GM19397 (cell line): Measurements from ENCODE around the gene ANKRD34A.
A peak's percentile ranks its signal among the peaks of the same experiment; 100 is the strongest.
"Not testable (repeated sequence)": the region's sequence is repeated elsewhere in the genome, so short reads cannot be mapped to it uniquely, and the experiment has no call there.

ENCODE experiments used
- ATAC-seq: cut with Tn5 transposase; IDR thresholded peaks from one replicate; pipeline ENCODE4 v1.9.1; 2021; ENCODE audit warnings: mild to moderate bottlenecking, moderate library complexity; ENCODE audit not compliant: unreplicated experiment

Gene ANKRD34A

GRCh38 chr1:145949219-145949618 is 15.2 kb downstream of the ANKRD34A start:
- ATAC-seq: no peak

- ATAC-seq: no peak
Measured at GRCh38 chr1:145947551-145947950, 16.8 kb downstream of the ANKRD34A start.

- ATAC-seq: no peak
Measured at GRCh38 chr1:145946477-145946986, 17.8 kb downstream of the ANKRD34A start.

- no peak for ATAC-seq
Measured at GRCh38 chr1:145944532-145944931, 19.8 kb downstream of the ANKRD34A start.

- no peak for ATAC-seq
Measured at GRCh38 chr1:145942871-145943270, 21.5 kb downstream of the ANKRD34A start.

GRCh38 chr1:145942405-145942804 is 22.0 kb downstream of the ANKRD34A start:
- ATAC-seq: no peak

GRCh38 chr1:145937436-145937835 is 26.9 kb downstream of the ANKRD34A start:
- no peak for ATAC-seq

- no peak for ATAC-seq
Measured at GRCh38 chr1:145936247-145936646, 28.1 kb downstream of the ANKRD34A start.

- no peak for ATAC-seq
Measured at GRCh38 chr1:145935708-145936107, 28.7 kb downstream of the ANKRD34A start.

GRCh38 chr1:145932522-145933009 is 31.8 kb downstream of the ANKRD34A start:
- not testable (repeated sequence) for ATAC-seq

- no peak for ATAC-seq
Measured at GRCh38 chr1:145927916-145928643, 36.3 kb downstream of the ANKRD34A start.

- peak; percentile 93 for ATAC-seq
Measured at GRCh38 chr1:145927063-145927886, 37.1 kb downstream of the ANKRD34A start, which contains the start of gene RBM8A. RBM8A (minus strand) TSS chr1:145927484; CDS start chr1:145927426, 58 bp downstream.

- no peak for ATAC-seq
Measured at GRCh38 chr1:145926686-145927062, 37.7 kb downstream of the ANKRD34A start.

- ATAC-seq: no peak
Measured at GRCh38 chr1:145922266-145922665, 42.1 kb downstream of the ANKRD34A start.

- ATAC-seq: not testable (repeated sequence)
Measured at GRCh38 chr1:145920297-145920696, 44.1 kb downstream of the ANKRD34A start.

GRCh38 chr1:145918992-145919939 is 45.1 kb downstream of the ANKRD34A start:
- ATAC-seq: peak; percentile 8

GRCh38 chr1:145918144-145918991 is 46.0 kb downstream of the ANKRD34A start, which contains the start of gene PEX11B:
PEX11B (minus strand) TSS chr1:145918717; CDS start chr1:145918688, 29 bp downstream.
- peak; percentile 87 for ATAC-seq

- no peak for ATAC-seq
Measured at GRCh38 chr1:145917595-145917994, 46.8 kb downstream of the ANKRD34A start.

GRCh38 chr1:145916745-145917144 is 47.6 kb downstream of the ANKRD34A start:
- no peak for ATAC-seq
